Left ventricle myocardium inferior (tissue), 1 donor: Measurements from ENCODE around the gene CNTN4. TPM values are rescaled to one million over a fixed set of nuclear protein-coding genes. Genes with fewer than 3 reads are reported as not detected.
"Not testable (repeated sequence)": the region's sequence is repeated elsewhere in the genome, so short reads cannot be mapped to it uniquely, and the experiment has no call there.

ENCODE experiments used
- DNase-seq: peaks from one replicate; pipeline ENCODE4 v3.0.0-alpha.2; 2020
- H3K27ac ChIP-seq: fragments of 200-600 bp; replicated peaks from 2 replicates; pipeline ENCODE4 v1.8.0; 2021
- H3K27me3 ChIP-seq: fragments of 200-600 bp; 2 replicates; pipeline ENCODE4 v1.8.0; 2021; ENCODE audit warnings: low read depth
- H3K36me3 ChIP-seq: fragments of 200-600 bp; 2 replicates; pipeline ENCODE4 v1.8.0; 2021
- H3K4me1 ChIP-seq: fragments of 200-600 bp; 2 replicates; pipeline ENCODE4 v1.8.0; 2021
- H3K4me3 ChIP-seq: fragments of 200-600 bp; 2 replicates; pipeline ENCODE4 v1.8.0; 2021; ENCODE audit warnings: mild to moderate bottlenecking, moderate library complexity
- H3K9me3 ChIP-seq: fragments of 200-600 bp; replicated peaks from 2 replicates; pipeline ENCODE4 v1.8.0; 2021
- CTCF ChIP-seq: fragments of 200-600 bp; IDR thresholded peaks from 2 replicates; pipeline ENCODE4 v1.8.0; 2021; ENCODE audit warnings: antibody characterized with exemption, mild to moderate bottlenecking, borderline replicate concordance
- intact Hi-C: fragments of 100-400 bp; cut with micrococcal nuclease; formaldehyde crosslinking; loops from one replicate; pipeline ENCODE4 v1.11.0; 2022
- total RNA-seq: library from RNA; stranded (reverse); fragmentation: NEBNext Ultra II Directional; extraction: Animal tissue kit (Norgen Biotek cat#: 25700); gene quantifications from one replicate; pipeline ENCODE4 v1.2.1, GENCODE V29; 2021
- donor health status: DM: no; HTN: yes; CAD: no; lungs with severe emphysema.

CNTN4 gene
- total RNA-seq, 1 donor from 2014 or later = 1.2 TPM

- DNase-seq = no peak
- H3K27me3 ChIP-seq = no peaks in the 10 kb centered on the region
- H3K27ac ChIP-seq = no peak overlapping the region
- no peaks in the 10 kb centered on the region for H3K36me3 ChIP-seq
- H3K9me3 ChIP-seq = no peaks in the 10 kb centered on the region
- TF ChIP-seq CTCF = no peak
- no peak overlapping the region for H3K4me3 ChIP-seq
- intact Hi-C loops = no loop called here
- H3K4me1 ChIP-seq = no peaks in the 10 kb centered on the region
Observed at GRCh38 chr3:2807514-2807913, 708.8 kb downstream of the CNTN4 start.

GRCh38 chr3:2810723-2811122 lies 712.1 kb downstream of the CNTN4 start:
- intact Hi-C loops = no loop called here
- no peaks in the 10 kb centered on the region for H3K4me1 ChIP-seq
- H3K27ac ChIP-seq = no peak overlapping the region
- H3K9me3 ChIP-seq = no peaks in the 10 kb centered on the region
- no peaks in the 10 kb centered on the region for H3K36me3 ChIP-seq
- DNase-seq = no peak
- no peak overlapping the region for H3K4me3 ChIP-seq
- no peak for TF ChIP-seq CTCF
- H3K27me3 ChIP-seq = no peaks in the 10 kb centered on the region

- H3K27ac ChIP-seq = no peak overlapping the region
- TF ChIP-seq CTCF = no peak
- H3K36me3 ChIP-seq = no peaks in the 10 kb centered on the region
- H3K4me3 ChIP-seq = no peak overlapping the region
- no peaks in the 10 kb centered on the region for H3K9me3 ChIP-seq
- H3K4me1 ChIP-seq = no peaks in the 10 kb centered on the region
- intact Hi-C loops = no loop called here
- no peak for DNase-seq
- no peaks in the 10 kb centered on the region for H3K27me3 ChIP-seq
Observed at GRCh38 chr3:2819571-2819970, 720.9 kb downstream of the CNTN4 start.

GRCh38 chr3:2820982-2821381 lies 722.3 kb downstream of the CNTN4 start:
- H3K27ac ChIP-seq, H3K9me3 ChIP-seq, H3K4me1 ChIP-seq, H3K27me3 ChIP-seq, DNase-seq, intact Hi-C loops, H3K36me3 ChIP-seq, H3K4me3 ChIP-seq: not testable (repeated sequence)

GRCh38 chr3:2822611-2823010 lies 723.9 kb downstream of the CNTN4 start:
- intact Hi-C loops = no loop called here
- Histone ChIP-seq H3K4me3 (no peak overlapping the region), H3K36me3 (no peaks in the 10 kb centered on the region), H3K4me1 (no peaks in the 10 kb centered on the region), H3K27me3 (no peaks in the 10 kb centered on the region), H3K9me3 (no peaks in the 10 kb centered on the region), H3K27ac (no peak overlapping the region)
- no peak for DNase-seq
- no peak for TF ChIP-seq CTCF

GRCh38 chr3:2823031-2823430 lies 724.4 kb downstream of the CNTN4 start:
- no peak overlapping the region for H3K27ac ChIP-seq
- no peak overlapping the region for H3K4me3 ChIP-seq
- no peaks in the 10 kb centered on the region for H3K27me3 ChIP-seq
- H3K4me1 ChIP-seq = no peaks in the 10 kb centered on the region
- no peak for DNase-seq
- TF ChIP-seq CTCF = no peak
- H3K36me3 ChIP-seq = no peaks in the 10 kb centered on the region
- intact Hi-C loops = no loop called here
- H3K9me3 ChIP-seq = no peaks in the 10 kb centered on the region
